IPS-18c (cell line): ENCODE data around the gene IGFBP5.

Source experiments
- H3K4me3 ChIP-seq: 2 replicates; pipeline ENCODE4 v1.7.0; 2013; ENCODE audit warnings: low read depth, mild to moderate bottlenecking, low read length, moderate library complexity; ENCODE audit not compliant: insufficient read depth
- H3K9me3 ChIP-seq: one replicate; pipeline ENCODE4 v1.6.1; 2013; ENCODE audit warnings: mild to moderate bottlenecking, low read length, moderate library complexity; ENCODE audit not compliant: control insufficient read depth, insufficient read depth

The IGFBP5 gene

GRCh38 chr2:216678098-216678465, 17.3 kb downstream of the IGFBP5 start:
- no peak overlapping the region for H3K4me3 ChIP-seq
- H3K9me3 ChIP-seq: peaks cover 4% of the 10 kb centered on the region

GRCh38 chr2:216677439-216678097, 17.8 kb downstream of the IGFBP5 start:
- Histone ChIP-seq H3K4me3 (no peak overlapping the region), H3K9me3 (peaks cover 4% of the 10 kb centered on the region)

GRCh38 chr2:216676630-216677029, 18.7 kb downstream of the IGFBP5 start:
- Histone ChIP-seq H3K9me3 (peaks cover 4% of the 10 kb centered on the region), H3K4me3 (no peak overlapping the region)

- H3K4me3 ChIP-seq: no peak overlapping the region
- H3K9me3 ChIP-seq: peaks cover 2% of the 10 kb centered on the region
Measured at GRCh38 chr2:216674376-216674775, 21.0 kb downstream of the IGFBP5 start.

GRCh38 chr2:216673609-216674008, 21.7 kb downstream of the IGFBP5 start:
- Histone ChIP-seq H3K4me3 (no peak overlapping the region), H3K9me3 (peaks cover 2% of the 10 kb centered on the region)

GRCh38 chr2:216673021-216673420, 22.3 kb downstream of the IGFBP5 start:
- Histone ChIP-seq H3K9me3 (peaks cover 2% of the 10 kb centered on the region), H3K4me3 (no peak overlapping the region)

GRCh38 chr2:216672466-216672865, 22.9 kb downstream of the IGFBP5 start:
- H3K4me3 ChIP-seq: no peak overlapping the region
- peaks cover 2% of the 10 kb centered on the region for H3K9me3 ChIP-seq

- no peak overlapping the region for H3K4me3 ChIP-seq
- H3K9me3 ChIP-seq: peaks cover 2% of the 10 kb centered on the region
Measured at GRCh38 chr2:216671791-216672343, 23.5 kb downstream of the IGFBP5 start.

GRCh38 chr2:216671081-216671411, 24.3 kb downstream of the IGFBP5 start:
- H3K4me3 ChIP-seq: no peak overlapping the region
- H3K9me3 ChIP-seq: peaks cover 2% of the 10 kb centered on the region

- Histone ChIP-seq H3K4me3 (no peak overlapping the region), H3K9me3 (peaks cover 2% of the 10 kb centered on the region)
Measured at GRCh38 chr2:216670266-216671080, 24.9 kb downstream of the IGFBP5 start.

GRCh38 chr2:216666461-216667233, 28.7 kb downstream of the IGFBP5 start:
- H3K9me3 ChIP-seq: no peaks in the 10 kb centered on the region
- H3K4me3 ChIP-seq: no peak overlapping the region

- Histone ChIP-seq H3K4me3 (no peak overlapping the region), H3K9me3 (no peaks in the 10 kb centered on the region)
Measured at GRCh38 chr2:216665717-216666116, 29.6 kb downstream of the IGFBP5 start.

- H3K9me3 ChIP-seq: no peaks in the 10 kb centered on the region
- H3K4me3 ChIP-seq: no peak overlapping the region
Measured at GRCh38 chr2:216665242-216665641, 30.1 kb downstream of the IGFBP5 start.

- no peaks in the 10 kb centered on the region for H3K9me3 ChIP-seq
- H3K4me3 ChIP-seq: no peak overlapping the region
Measured at GRCh38 chr2:216664593-216665034, 30.7 kb downstream of the IGFBP5 start.

- Histone ChIP-seq H3K9me3 (no peaks in the 10 kb centered on the region), H3K4me3 (no peak overlapping the region)
Measured at GRCh38 chr2:216663846-216664245, 31.5 kb downstream of the IGFBP5 start.

- Histone ChIP-seq H3K4me3 (no peak overlapping the region), H3K9me3 (no peaks in the 10 kb centered on the region)
Measured at GRCh38 chr2:216663106-216663505, 32.2 kb downstream of the IGFBP5 start.

- no peak overlapping the region for H3K4me3 ChIP-seq
- no peaks in the 10 kb centered on the region for H3K9me3 ChIP-seq
Measured at GRCh38 chr2:216661639-216662375, 33.5 kb downstream of the IGFBP5 start.
